Brain microvascular endothelial cell (primary cell): ENCODE measurements around the gene POU6F2.
"Not testable (repeated sequence)": the region's sequence is repeated elsewhere in the genome, so short reads cannot be mapped to it uniquely, and the experiment has no call there.

Source experiments
- DNase-seq: peaks from one replicate; pipeline ENCODE4 v3.0.0-alpha.2; 2020
- H3K27ac ChIP-seq: fragments of 250-450 bp; sonication (Bioruptor Pico); 2 replicates; pipeline ENCODE4 v1.5.1; 2020; ENCODE audit warnings: mild to moderate bottlenecking, moderate library complexity
- H3K27me3 ChIP-seq: fragments of 250-450 bp; sonication (Bioruptor Pico); replicated peaks from 2 replicates; pipeline ENCODE4 v1.5.1; 2020; ENCODE audit warnings: mild to moderate bottlenecking
- H3K36me3 ChIP-seq: fragments of 250-450 bp; sonication (Bioruptor Pico); replicated peaks from 2 replicates; pipeline ENCODE4 v1.5.1; 2020; ENCODE audit warnings: mild to moderate bottlenecking
- H3K4me3 ChIP-seq: 2 replicates; pipeline ENCODE4 v1.5.1; 2011; ENCODE audit warnings: low read depth, mild to moderate bottlenecking, control low read depth, low read length, moderate library complexity
- CTCF ChIP-seq: IDR thresholded peaks from 2 replicates; pipeline ENCODE4 v1.5.1; 2011; ENCODE audit warnings: low read depth, mild to moderate bottlenecking, moderate library complexity, low read length, control low read depth, inconsistent platforms; ENCODE audit errors: missing control alignments
- in situ Hi-C: cut with HindIII; loops from 2 replicates; pipeline ENCODE4 v1.10.0; 2017; ENCODE audit warnings: low sequenced_read_pairs, low pct_ligation_motif_present

The POU6F2 gene

DNA sequence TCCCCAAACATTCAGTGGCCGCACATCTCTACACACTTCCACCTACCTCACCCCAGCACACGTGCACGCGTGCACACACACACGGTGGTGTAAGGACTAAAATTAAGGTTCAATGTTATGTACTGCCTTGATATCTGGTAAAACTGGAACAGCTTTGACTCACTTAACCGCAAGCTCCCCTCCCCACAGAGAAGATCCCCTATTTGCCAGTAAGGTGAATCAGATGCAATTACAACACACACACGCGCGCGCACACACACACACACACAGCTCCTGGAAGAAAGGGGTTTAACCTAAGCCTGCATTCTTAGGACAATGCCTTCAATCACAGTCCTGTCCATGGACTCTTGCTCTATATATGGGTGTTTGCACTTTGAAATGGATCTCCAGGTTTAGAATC lies 43.2 kb upstream of the POU6F2 start:
- no peak for DNase-seq
- Histone ChIP-seq H3K27me3 (no peaks in the 10 kb centered on the region), H3K4me3 (no peak overlapping the region), H3K27ac (no peak overlapping the region), H3K36me3 (no peaks in the 10 kb centered on the region)
- no peak for TF ChIP-seq CTCF
- in situ Hi-C loops = no loop called here

DNA sequence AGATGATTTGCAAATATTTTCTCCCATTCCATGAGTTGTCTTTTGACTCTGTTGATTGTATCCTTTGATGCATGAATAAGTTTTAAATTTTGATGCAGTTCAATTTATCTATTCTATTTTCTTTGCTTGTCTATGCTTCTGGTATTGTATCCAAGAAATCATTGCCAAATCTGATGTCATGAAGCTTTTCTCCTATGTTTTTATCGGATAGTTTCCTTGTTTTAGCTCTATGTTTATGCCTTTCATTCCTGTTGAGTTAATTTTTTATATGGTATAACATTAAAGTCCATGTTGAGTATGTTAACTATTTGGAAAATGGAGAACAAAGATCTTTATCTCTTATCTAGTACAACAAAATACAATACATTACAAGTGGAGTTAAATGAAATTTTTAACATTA lies 41.1 kb upstream of the POU6F2 start:
- no peaks in the 10 kb centered on the region for H3K36me3 ChIP-seq
- no peak overlapping the region for H3K27ac ChIP-seq
- in situ Hi-C loops = no loop called here
- H3K4me3 ChIP-seq = no peak overlapping the region
- DNase-seq = no peak
- no peak for TF ChIP-seq CTCF
- no peaks in the 10 kb centered on the region for H3K27me3 ChIP-seq

DNA sequence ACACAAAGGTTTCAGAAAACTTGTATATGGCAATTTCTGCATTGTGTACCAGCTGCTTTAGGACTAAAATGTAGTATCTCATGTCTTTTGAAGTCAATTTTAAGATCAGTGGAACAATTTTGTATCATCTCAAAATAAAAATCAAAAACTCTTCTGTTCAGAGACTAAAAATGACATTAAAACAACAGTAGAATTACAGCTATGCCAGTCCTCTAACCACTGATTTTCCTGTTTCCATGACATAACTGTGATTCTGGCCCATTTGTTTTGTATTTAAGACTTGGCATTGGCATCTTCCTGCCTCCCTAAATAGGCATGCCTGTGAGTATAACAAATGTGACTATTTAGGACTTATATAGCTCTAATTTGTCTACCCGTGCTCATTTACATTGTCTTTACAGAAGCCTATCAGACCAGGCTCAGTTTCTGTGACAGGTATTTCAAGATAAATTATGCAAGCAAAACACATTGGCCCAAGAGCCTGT lies 39.7 kb upstream of the POU6F2 start:
- H3K27me3 ChIP-seq = no peaks in the 10 kb centered on the region
- in situ Hi-C loops = no loop called here
- no peak overlapping the region for H3K27ac ChIP-seq
- TF ChIP-seq CTCF = no peak
- H3K36me3 ChIP-seq = no peaks in the 10 kb centered on the region
- H3K4me3 ChIP-seq = no peak overlapping the region
- no peak for DNase-seq

- no peaks in the 10 kb centered on the region for H3K36me3 ChIP-seq
- in situ Hi-C loops = no loop called here
- no peak for TF ChIP-seq CTCF
- no peak overlapping the region for H3K4me3 ChIP-seq
- H3K27me3 ChIP-seq = no peaks in the 10 kb centered on the region
- no peak for DNase-seq
- H3K27ac ChIP-seq = no peak overlapping the region
Measured at GRCh38 chr7:38938589-38938988, 39.1 kb upstream of the POU6F2 start.

DNA sequence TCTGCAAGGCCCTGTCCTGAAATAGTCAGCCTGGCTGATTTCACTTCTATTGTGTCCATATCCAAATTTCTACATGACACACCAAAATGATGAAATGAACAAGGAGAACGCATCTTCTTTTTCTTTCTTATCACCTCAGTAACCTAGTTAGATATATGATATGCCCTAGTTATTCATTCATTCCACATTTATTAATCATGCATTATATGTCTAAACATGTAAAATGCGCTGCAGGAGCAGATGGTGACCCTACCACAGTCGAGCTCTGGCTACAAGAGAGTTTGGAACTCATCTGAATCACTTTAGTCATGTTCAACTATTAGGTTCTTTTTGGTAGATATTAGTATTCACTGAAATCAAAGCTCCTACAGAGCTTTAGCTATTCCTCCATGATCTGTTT lies 36.9 kb upstream of the POU6F2 start:
- no peak for DNase-seq
- Histone ChIP-seq H3K4me3 (no peak overlapping the region), H3K27me3 (no peaks in the 10 kb centered on the region), H3K36me3 (no peaks in the 10 kb centered on the region), H3K27ac (no peak overlapping the region)
- in situ Hi-C loops = no loop called here
- no peak for TF ChIP-seq CTCF

GRCh38 chr7:38942431-38943051 lies 35.2 kb upstream of the POU6F2 start:
- no peak overlapping the region for H3K27ac ChIP-seq
- no peak for DNase-seq
- in situ Hi-C loops = no loop called here
- no peak for TF ChIP-seq CTCF
- H3K27me3 ChIP-seq = no peaks in the 10 kb centered on the region
- H3K36me3 ChIP-seq = no peaks in the 10 kb centered on the region
- no peak overlapping the region for H3K4me3 ChIP-seq

GRCh38 chr7:38947541-38947940 lies 30.2 kb upstream of the POU6F2 start:
- H3K36me3 ChIP-seq, DNase-seq, H3K4me3 ChIP-seq, H3K27ac ChIP-seq, in situ Hi-C loops, H3K27me3 ChIP-seq: not testable (repeated sequence)
